ENCODE results near the gene PADI1.

GRCh38 chr1:17163371-17163770 lies 41.6 kb upstream of the PADI1 start:
- TF ChIP-seq CTCF (IDR thresholded peaks at IDR 0.05) (no peak), POLR2A (IDR thresholded peaks at IDR 0.05) (no peak)

Data from suprapubic skin (tissue), 3 donors.